GM18505 (cell line): ENCODE results near the gene ADAMTS9.

Source experiments
- ATAC-seq: cut with Tn5 transposase; IDR thresholded peaks from one replicate; pipeline ENCODE4 v1.9.1; 2021; ENCODE audit not compliant: unreplicated experiment
- POLR2A ChIP-seq: IDR thresholded peaks from 4 replicates; pipeline ENCODE4 v1.6.1; 2011; ENCODE audit warnings: borderline replicate concordance; ENCODE audit not compliant: insufficient read depth, insufficient read length; ENCODE audit errors: extremely low read depth

The ADAMTS9 gene

GRCh38 chr3:64533617-64534317, 154.0 kb downstream of the ADAMTS9 start:
- TF ChIP-seq POLR2A: no peak
- ATAC-seq: peak; percentile 99

DNA sequence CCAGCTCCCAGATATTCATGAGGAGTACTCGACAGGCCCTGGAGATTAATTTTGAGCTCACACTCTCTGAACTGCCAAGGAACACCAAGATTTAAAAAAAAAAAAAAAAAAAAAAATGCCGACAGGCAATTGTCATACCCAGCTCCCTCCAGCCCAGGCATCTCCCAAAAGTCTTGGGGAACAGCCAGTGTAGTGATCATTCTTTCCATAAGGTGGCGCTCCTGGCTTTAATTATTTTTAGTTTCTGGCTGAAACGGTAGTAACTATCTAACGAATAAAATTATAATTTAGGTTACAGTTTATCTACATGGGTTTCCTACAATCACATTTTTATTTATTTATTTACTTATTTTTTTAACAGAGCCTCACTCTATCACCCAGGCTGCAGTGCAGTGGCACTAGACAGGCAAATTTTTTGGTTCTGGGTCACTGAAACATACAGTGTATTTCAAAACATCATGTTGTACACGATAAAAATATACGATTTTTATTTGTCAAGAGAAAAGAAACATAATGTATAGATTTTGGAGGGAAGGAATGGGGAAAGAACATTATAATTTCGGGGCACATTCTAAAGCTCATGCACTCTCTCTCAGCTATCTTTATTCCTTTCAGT, 157.3 kb downstream of the ADAMTS9 start:
- no peak for TF ChIP-seq POLR2A

GRCh38 chr3:64523324-64523723, 164.5 kb downstream of the ADAMTS9 start:
- ATAC-seq: no peak
- TF ChIP-seq POLR2A: no peak

More for the DNA sequence above, 157.3 kb downstream of the ADAMTS9 start:
- no peak for ATAC-seq

GRCh38 chr3:64520334-64520733, 167.5 kb downstream of the ADAMTS9 start:
- TF ChIP-seq POLR2A: no peak
- ATAC-seq: no peak

DNA sequence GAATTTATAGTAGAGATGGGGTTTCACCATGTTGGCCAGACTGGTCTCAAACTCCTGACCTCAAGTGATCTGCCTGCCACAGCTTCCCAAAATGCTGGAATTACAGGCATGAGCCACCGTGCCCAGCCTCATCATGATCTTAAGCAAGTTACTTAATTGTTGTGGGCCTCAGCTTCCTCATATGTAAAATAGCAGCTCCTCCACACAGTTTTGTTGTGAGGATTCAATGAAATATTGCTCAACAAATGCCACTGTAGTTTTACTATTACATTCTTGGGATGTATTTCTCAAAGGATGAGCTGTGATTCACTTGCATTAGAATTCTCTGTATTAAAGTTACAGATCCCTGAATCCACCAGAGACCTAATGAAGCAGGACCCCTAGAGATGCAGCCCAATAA, 168.8 kb downstream of the ADAMTS9 start:
- ATAC-seq: no peak
- no peak for TF ChIP-seq POLR2A

DNA sequence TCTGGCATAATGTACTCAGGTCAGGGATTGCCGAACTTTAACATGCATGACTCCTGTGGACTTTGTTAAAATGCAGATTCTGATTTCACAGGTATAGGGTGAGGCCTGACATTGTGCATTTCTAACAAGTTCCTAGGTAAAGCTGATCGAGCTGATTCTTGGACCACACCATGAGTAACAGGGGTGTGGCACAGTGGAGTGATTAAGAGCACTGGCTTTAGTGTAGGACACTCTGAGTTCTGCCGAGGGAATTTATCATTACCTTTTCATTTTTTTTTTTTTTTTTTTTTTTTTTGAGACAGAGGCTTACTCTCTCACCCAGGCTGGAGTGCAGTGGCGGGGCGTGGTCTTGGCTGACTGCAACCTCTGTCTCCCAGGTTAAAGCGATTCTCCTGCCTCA, 169.3 kb downstream of the ADAMTS9 start:
- no peak for ATAC-seq

GRCh38 chr3:64514889-64515288, 172.9 kb downstream of the ADAMTS9 start:
- TF ChIP-seq POLR2A: no peak
- no peak for ATAC-seq

More for the DNA sequence above, 169.3 kb downstream of the ADAMTS9 start:
- TF ChIP-seq POLR2A: no peak

DNA sequence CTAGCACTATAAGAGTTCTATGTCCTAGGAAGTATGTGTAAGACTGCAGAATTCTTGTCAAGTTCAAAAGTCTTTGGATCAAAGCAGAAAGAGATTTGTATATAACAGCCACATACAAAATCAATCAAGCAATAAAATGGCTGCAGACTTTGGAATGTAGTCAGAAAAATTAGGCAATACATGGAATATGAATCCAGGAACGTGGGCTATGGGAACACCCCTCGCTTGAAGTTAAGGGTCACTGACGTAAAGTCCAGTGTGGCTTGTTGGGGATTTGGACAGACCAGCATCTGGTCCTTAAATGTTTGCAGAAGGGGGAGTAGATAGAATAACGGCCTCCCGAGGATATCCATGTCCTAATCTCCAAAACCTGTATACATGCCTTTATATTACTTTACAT, 178.6 kb downstream of the ADAMTS9 start:
- no peak for ATAC-seq
- TF ChIP-seq POLR2A: no peak

DNA sequence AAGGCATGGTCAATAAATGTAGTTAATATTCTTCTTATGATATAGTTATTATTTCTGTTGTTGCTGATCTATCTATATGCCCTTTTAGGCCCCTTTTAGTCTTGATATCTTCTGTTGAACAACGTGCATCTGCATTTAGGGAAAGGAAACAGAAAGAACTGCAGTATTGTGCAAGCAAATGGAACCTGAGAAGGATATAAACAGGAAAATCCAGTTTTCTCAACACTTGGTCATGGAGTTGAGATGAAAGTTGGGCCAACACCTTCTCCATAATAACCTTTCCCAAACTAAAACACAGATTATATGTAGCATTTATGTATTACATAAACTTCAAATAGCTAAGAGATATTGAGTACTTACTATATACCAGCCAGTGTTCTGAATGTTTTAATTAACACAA, 179.7 kb downstream of the ADAMTS9 start:
- TF ChIP-seq POLR2A: no peak
- no peak for ATAC-seq

GRCh38 chr3:64506255-64506654, 181.5 kb downstream of the ADAMTS9 start:
- no peak for ATAC-seq
- no peak for TF ChIP-seq POLR2A

DNA sequence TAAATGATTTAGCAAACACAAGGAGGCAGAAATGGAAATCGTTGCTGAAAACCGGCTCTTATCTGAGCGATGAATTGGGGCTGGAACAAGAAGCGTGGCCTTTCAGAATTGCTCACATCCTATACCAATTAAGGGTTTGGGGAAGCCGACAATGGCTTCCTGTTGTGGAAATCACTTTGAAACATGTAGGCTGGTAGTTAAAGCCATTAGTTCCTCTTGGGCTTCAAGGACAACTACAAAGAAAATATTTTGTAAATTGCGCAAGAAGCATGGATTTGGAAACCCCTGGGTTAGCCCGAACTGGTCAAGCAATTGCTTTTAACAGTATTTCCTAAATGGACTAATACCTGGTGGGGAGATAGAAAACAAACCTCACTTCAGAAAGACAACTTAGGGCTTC, 182.4 kb downstream of the ADAMTS9 start:
- no peak for TF ChIP-seq POLR2A
- ATAC-seq: no peak

GRCh38 chr3:64502284-64502683, 185.5 kb downstream of the ADAMTS9 start:
- no peak for TF ChIP-seq POLR2A
- no peak for ATAC-seq

DNA sequence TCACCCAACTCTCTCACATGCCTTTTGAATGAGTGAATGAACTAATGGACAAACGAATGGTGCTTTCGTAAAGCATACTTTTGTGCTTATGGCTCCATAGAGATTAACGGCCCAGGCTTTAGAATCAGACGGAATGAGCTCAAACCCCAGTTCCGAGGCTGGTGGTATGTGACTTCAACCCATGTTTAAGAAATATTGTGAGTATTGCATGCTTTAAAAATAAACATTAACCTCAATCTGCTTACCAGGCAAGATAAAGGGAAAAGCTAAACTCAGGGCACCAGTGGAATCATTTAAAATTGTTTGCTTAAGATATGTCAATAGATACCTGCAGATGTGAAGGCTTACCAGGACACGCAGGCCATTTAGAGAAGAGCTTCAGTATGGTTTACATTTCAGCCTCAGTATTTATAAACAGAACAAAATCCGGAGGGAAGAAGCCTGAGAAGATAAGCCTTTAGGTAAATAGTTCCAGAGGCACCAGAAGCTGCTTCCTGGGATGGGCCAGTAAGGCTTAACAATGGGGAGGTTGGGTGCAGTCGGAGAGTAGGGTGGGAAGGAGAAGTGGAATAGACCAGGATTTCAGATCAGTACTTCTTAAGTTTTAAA, 186.4 kb downstream of the ADAMTS9 start:
- no peak for TF ChIP-seq POLR2A
- ATAC-seq: no peak
